Hippocampal formation (tissue), 2 donors: ENCODE data around the gene TRA2B.

Experiments used
- DNase-seq, 2 donors: peaks; one replicate each; lab custom pipeline; 2025; lab: John Stamatoyannopoulos, UW

The TRA2B gene

DNA sequence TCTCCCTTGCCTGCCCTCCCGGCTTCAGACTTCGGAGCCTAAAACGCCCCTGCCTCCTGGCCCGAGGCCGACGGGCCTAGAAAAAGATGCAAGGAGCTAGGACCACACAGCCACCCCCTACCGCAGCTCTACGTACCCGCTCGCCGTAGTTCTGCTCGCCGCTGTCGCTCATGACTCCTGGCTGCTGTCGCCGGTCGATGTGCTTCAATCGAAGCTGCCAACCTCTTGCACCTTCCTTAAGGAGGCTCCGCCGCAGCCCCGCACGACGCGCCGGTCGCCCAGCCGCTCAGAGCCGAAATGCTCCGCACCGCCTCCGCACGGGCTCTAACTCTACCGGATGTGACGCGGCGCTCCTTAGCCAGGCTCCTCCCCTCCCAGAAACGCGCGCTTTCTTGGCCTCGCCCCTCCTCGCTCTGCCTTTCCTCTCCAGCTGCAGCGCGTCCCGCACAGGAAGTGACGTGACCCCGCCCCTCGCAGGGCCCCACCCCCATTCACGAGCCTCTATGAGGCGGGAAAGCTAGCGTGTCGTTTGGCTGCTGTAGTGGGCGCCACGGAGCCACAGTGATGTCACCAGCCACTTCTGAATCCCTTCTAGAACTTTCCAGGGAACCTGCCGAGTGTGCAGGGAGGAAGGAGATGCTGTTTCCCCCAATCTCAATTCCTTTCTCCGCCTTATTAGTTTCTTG is at the start of gene TRA2B:
Gene TRA2B (minus strand): TSS at position 326 of the 686 bp plus-strand sequence. CDS start 154 bp downstream, at position 172.
- peak; percentile 99 for DNase-seq

DNA sequence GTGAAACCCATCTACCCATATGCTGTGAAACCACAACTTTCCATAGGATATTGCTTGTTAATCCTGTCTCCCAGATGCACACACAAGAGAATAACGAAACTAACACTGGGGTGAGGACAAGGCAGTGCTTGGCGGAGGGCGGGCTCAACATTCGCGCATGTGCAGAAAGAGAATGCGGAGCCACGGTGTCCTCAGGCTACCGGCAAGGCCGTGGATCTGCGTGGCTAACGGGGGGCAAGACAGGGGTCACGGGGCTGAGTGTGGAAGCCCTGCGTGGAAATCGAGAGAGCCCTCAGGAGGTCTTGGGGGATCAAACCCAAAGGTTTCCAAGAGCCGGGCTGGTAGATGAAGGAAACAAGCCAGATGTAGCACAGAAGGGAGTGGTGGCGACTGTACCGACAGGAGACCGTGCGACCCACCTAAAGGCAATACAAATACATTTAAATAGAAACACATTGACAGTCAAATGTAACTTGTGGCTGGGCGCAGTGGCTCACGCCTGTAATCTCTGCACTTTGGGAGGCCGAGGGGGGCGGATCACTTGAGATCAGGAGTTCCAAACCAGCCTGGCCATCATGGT is 48.5 kb upstream of the TRA2B start:
- DNase-seq: no peak

DNA sequence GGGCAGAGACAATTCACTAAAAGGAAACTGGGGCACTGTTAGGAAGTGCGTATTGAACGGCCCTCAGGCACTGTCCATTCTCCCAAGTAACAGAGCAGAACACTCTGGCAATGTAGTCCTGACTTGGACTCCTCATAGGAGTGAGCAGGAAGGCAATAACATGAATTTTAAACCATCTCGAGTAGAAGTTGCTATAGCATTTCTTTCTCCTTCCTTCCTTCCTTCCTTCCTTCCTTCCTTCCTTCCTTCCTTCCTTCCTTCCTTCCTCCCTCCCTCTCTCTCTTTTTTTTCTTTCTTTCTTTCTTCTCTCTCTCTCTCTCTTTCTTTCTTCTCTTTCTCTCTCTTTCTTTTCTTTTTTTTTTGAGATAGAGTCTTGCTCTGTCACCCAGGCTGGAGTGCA is 46.4 kb upstream of the TRA2B start:
- no peak for DNase-seq

DNA sequence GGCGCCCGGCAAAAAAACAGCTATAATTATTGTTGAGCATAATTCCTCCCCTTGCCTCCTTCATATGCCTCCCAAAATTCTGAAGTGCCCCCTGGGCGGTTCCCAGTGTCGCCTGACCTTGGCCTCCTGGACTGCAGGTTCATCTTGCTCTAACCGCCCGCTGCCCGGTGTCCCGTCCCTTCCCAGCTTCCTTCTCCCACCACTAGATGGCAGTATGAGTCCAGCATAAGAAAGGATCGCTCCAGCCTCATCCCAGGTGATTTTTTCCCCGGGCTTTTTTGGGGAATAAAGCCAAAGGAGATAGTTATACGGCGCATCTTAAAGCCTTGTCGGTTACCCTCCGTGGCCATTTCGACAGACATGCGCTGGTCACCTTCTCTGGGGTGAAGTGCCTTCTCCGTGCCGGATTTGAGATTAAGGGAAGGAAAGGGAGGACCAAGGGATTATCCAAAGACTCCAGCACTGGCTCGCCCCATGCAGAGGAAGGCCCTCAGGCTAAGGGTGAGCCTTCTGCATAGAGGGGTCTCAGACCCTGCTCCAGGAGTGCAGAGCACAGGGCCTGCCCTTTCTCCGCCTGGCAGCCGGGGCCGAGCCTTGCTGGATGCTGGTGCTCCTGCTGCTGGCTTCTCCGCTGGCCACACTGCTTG is 45.8 kb upstream of the TRA2B start:
- peak; percentile 62 to 71 for DNase-seq

DNA sequence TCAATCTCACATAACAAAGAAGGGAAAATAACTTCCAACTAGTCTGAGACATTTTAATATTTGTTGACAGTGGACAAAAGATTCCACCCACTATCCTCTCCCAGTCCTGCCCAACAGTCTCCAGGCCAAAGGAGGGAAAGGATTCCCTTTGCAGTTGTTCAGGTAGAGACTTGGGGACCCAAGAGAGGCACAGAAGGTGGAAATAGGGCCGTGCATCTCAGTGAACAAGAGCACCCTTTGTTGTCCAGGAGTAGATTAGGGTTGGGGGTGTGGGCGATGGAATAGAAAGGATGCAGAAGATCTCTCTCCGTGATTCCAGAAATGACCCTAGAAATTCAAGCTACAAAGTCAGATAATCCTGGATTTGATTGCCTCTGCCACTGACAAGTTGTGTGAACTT is 44.8 kb upstream of the TRA2B start:
- DNase-seq: no peak

DNA sequence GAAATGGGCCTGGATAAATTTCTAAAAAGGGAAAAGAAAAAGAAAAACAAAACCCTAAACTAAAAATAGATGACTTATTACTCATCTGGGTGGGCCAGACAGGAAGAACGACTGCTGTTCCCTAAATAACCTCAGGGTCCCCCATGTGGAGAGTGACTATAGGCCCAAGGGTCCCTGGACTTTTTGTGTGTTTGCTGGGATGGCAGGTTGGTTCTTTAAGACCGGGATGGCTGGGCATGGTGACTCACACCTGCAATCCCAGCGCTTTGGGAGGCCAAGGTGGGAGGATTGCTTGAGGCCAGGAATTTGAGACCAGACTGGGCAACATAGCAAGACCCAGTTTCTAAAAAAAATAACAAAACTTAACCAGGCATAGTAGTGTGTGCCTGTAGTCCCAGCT is 43.8 kb upstream of the TRA2B start:
- DNase-seq: no peak

DNA sequence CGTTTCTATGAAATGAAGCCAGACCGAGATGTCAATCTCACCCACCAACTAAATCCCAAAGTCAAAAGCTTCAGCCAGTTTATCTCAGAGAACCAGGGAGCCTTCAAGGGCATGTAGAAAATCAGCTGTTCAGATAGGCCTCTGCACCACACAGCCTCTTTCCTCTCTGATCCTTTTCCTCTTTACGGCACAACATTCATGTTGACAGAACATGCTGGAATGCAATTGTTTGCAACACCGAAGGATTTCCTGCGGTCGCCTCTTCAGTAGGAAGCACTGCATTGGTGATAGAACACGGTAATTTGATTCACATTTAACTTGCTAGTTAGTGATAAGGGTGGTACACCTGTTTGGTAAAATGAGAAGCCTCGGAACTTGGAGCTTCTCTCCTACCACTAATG is 41.9 kb upstream of the TRA2B start:
- no peak for DNase-seq

DNA sequence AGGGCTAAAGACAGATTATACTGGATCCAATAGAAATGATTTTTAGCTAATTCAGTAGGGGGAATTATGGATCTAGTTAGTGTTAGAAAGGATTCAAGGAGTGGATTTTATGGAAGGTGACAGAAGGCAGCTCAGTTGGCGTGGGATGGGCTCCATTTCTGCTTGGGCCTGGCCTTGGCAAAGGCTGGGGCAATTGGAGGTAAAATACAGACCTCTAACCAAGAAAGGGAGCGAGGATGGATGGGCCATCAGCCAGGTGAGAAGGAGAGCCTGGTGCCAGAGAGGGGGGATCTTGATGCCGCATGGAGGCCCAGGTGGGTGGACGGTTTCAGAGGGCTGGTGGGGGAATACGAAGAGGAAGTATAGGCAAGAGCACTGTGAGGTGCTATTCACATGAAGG is 40.7 kb upstream of the TRA2B start:
- no peak for DNase-seq

DNA sequence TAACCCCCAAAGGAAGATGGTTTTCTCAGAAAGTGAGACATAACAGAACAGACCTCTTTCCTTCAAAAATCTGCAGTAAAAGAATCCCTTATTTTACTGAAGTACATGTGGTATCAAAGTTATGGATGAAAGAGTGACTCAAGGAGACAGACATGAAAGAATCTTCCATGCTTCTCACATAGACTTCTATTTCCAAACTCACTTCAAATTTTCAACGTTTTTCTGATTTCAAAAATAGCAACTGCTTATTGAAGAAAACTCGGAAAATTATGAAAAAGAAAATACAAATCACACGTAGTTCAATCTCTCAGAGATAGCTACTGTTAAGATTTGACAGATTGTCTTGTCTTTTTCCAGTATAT is 39.8 kb upstream of the TRA2B start:
- DNase-seq: no peak

DNA sequence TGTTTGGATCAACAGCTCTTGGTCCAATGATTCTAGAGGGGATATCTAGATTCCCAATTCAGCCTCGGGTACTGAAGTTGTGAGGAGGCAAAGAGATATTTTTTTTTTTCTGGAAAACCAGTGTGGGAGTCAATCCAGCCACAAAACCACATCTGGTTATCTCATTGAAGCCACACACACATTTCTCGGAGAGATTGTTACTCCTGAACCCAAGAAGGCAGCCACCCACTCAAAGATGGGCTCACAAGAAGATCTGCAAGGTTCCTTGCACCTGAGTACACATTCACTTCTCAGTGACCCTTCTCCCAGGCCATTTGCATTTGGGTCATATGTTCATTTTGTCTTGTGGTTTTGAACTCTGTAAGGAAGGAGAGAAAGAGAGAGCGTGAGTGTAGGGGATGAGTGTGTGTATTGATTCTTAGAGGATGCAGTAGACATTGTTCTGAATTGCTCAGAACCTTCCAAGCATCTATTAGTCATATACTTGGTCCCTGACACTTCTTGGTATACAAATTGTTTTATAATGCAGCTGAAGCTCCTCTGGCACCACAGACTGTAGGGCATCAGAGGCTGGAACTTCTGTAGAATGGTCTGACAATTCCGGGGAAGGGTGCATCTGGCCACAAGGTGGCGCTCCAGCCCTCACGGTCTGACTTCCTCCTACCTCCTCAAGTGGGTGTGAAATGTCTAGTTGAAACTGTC is 39.3 kb upstream of the TRA2B start:
- peak; percentile 58 to 63 for DNase-seq

DNA sequence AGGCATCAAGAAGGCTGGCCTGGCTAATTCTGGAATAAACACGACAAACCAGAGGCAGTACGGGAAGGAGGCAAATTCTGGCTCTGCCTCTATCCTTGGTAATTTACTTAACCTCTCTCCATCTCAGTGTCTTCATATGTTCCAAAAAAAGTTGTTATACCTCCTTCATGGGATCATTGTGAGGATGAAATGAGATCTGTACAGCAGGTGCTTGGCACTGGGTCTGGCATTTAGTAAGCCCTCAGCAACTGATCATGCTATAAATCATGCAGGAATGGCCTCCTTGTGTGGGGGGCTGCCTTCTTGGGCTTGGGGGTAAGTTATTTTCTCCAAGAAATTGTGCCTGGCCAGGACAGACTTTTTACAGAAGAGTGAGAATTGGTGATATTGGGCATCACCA is 38.3 kb upstream of the TRA2B start:
- no peak for DNase-seq

DNA sequence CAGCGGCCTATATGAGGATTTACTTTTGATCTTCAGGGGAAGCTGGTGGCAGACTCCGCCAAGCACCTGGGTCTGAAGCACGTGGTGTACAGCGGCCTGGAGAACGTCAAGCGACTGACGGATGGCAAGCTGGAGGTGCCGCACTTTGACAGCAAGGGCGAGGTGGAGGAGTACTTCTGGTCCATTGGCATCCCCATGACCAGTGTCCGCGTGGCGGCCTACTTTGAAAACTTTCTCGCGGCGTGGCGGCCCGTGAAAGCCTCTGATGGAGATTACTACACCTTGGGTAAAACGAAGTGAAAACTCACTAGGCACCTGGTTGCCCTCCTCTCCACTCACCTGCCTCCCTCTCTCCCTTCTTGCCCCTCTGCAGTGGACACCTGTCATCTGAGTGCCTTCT is 33.8 kb upstream of the TRA2B start:
- no peak for DNase-seq

DNA sequence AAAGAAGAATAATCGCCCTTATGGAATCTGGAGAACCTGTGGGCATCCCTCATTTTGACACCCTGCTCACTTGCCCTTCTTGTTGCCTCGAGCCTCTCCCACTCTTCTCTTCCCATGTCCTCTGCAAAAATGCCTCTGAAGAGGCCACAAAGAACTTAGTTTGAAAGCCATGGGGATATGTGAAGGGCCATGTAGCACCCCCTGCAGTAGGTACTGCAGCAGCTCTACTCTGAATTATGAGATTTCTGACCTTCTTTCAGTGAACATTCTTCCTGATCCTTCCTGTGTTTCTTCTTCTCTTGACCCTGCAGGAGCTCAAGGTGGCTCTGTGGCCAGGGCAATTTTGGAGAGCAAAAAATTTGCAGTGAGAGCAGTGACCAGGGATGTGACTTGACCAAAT is 30.4 kb upstream of the TRA2B start:
- no peak for DNase-seq

DNA sequence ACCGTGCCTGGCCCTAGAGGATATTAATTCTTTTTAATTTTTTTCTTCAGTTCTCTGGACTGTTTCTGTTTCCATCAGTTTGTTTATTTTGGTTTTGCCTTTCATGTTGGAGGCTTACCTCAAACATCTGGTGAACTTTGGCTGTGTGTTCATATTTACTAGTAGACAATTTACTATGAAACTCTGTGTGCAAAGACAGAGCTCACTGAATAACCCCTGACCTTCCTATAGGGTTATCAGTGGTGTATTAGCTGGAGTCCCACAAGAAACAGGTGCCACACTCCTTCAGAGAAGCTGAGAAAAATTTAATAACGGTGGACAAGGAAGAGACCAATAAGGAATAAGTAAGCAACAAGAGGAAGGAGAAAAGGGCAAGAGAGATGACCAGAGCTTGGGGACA is 28.8 kb upstream of the TRA2B start:
- DNase-seq: no peak

DNA sequence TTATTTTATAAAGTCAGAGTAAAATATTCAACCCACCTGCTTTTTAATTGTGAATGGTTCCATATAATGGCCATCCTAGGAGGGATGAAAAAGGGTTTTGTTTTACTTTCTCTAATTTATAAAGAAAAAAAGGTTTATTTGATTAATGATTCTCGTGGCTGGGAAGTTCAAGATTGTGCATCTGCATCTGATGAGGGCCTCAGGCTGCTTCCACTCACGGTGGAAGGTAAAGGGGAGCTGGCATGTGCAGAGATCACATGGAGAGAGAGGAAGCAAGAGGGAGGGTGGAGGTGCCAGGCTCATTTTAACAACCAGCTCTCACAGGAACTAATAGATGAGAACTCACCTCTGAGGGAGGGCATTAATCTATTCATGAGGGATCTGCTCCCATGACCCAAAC is 27.7 kb upstream of the TRA2B start:
- no peak for DNase-seq

DNA sequence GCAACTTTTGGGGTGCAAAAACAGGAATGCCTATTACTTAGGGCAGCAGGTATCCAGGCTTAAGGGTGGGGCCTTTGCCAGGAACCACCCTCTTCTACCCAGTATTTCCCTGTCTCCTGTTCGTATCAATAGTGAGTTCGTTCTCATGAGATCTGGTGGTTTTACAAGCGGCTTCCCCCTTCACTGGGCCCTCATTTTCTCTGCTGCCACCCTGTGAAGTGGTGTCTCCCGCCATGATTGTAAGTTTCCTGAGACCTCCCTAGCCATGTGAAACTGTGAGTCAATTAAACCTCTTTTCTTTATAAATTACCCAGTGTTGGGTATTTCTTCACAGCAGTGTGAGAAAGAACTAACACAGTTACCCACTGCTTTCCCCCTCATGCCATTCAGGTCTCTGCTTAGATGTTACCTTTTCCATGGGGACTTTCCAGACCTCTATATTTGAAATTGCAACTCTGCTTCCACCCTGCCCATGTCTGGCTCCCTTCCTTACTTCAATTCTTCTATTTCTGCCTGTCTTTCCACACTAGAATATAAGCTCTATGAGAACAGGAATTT is 23.9 kb upstream of the TRA2B start:
- DNase-seq: no peak

DNA sequence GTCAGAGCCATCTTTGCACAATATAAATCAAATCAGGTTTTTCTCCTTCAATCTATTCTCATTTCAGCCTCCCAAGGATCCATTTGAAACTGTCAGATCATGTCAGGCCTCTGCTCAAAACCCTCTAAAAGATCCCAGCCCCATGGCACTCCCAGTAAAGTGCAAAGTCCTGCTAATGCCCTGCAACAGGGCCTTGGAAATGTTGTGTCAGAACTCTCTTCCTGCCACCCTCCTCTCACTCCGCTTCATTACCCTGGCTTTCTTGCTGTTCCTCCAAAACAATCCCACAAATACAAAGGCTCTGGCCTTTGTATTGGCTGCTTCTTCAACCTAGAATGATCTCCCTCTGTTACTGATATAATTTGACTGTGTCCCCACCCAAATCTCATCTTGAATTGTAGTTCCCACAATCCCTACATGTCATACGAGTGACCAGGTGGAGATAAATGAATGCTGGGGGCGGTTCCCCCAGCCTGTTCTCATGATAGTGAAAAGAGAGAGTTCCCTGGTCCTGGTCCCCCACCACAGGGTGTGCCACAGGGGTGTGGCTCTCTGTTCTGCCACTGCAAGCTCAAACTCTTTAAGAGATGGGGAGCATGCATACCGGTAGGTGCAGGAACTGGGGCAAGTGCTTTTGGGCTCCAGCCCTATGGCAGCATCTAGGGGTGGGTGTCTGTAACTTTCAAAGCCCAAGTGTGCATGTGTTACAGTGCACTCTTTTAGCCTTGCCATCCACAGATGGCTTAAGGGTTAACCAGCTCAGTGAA is 22.9 kb upstream of the TRA2B start:
- DNase-seq: no peak

DNA sequence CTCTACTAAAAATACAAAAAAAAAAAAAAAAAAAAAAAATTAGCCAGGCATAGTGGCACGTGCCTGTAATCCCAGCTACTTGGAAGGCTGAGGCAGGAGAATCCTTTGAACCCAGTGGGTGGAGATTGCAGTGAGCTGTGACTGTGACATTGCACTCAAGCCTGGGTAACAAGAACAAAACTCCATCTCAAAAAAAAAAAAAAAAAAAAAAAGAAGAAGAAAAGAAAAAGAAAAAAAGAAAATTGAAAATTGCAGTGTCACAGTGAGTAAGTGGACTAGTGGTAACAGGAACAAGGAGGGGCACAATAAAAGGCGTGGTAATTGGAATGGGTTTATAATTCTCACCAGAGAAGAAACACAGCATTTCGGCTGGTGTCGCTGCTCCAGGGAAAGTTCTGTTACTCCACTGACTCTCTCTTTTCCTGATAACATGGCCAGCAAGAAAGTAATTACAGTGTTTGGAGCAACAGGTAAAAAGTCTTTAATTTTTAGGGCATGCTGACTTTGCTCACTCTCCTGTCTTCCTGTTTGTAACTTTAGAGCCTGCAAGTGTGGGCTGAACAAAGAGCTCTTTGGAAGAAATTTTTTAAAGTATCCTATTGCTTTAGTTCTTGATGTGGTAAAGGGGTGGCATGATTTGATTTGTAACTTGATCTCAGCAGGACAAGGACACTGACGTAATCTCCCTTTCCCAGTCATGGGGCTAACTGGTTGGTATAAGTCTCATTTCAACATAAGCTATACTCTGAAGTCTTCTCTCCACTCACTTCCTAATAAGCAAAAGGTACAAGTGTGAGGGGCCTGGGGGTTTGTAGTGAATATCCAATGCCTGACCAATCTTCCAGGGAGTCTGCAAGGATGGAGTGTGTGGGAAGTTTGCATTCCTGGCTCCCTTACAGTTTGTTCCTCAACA is 22.1 kb upstream of the TRA2B start:
- DNase-seq: no peak

DNA sequence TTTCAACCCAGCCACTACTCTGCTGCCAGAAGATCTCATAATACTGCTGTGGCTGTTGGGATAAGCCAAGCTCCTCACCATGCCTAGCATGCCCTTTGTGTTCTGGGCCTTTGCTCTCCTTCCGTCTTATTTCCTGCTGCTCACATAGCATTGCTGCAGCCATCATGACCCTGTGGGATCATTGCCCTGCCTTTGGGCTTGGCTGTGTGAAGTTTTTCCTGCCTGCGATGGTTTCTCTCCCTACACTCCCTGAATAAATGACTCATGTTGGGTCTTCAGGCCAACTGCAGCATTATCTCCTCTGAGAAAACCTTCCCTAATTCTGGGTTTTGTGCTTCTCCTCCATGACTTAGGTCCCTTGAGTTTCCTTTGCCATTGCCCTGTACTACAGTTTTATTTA is 20.8 kb upstream of the TRA2B start:
- no peak for DNase-seq

DNA sequence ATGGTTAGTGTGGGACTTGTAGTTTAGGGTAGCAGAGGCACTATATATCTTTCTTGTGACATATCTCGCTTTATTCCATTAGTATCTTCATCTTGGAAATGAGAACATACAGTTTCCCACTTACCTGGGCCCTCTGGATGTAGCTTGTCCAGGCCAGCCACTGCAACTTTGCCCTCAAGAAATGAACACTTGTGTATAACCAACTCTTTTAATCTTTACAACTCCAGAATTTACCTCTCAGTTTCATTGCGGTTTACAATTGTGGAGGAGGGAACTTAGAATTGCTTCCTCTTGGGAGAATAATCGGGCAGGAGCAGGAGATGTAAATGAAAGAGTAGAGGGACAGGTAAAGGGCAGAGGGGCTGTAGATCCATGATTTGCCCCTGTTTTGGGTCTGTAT is 18.4 kb upstream of the TRA2B start:
- no peak for DNase-seq

DNA sequence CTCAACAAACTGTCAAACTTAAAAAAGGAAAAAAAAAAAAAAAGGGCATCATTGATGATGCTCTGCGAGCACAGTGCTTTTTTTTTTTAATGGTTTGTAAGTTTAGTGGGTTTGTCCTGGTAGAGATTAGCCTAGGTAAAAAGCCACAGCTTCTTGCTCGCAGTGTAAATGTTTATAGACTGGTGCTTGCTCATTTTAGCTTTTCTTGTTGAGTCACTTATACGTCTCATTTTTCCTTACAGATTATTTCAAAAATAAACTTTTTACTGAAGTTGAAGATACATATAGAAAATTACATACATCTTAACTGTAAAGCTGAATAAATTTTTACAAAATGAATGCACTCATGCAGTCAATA is 16.5 kb upstream of the TRA2B start:
- no peak for DNase-seq
